ENCODE measurements around the gene NRG4.
A peak's percentile ranks its signal among the peaks of the same experiment; 100 is the strongest.
"Not testable (repeated sequence)": the region's sequence is repeated elsewhere in the genome, so short reads cannot be mapped to it uniquely, and the experiment has no call there.

NRG4 gene

GRCh38 chr15:75992897-75993296, 19.3 kb downstream of the NRG4 start:
- no peak for DNase-seq

DNA sequence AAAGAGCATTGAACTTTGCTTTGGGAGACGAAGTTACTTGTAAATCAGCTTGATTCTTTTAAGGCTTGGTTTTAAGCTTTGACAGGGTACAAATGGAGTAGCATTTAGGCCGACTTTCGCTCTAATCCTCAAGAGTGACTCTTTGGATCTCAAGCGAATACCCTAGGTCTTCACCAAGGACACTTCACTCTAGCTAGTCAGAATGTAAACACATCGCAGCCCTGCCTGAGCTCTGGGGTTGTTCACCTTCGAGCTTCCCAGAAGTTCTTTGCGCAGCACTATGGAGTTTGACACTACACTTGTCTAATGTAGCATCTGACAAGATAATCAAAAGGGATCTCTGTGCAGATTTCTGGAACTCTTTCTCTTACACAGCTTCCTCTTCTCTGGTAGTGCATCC, 22.3 kb downstream of the NRG4 start:
- no peak for DNase-seq

DNA sequence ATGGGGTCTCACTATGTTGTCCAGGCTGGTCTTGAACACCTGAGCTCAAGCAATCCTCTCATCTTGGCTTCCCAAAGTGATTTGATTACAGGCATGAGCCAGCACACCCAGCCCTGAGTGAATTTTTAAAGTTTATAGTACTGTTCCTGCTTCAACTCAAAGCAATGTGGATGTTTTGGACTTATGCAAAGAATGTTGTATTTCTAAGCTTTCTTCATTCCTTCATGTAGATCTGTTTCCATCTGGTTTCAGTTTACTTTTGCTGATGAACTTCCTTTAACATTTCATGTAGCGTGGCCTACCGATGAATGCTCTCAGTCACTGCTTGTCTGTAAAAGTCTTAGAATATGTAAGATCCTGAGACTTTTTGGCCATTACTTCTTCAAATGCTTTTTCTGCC, 23.2 kb downstream of the NRG4 start:
- peak; percentile 13 for DNase-seq

DNA sequence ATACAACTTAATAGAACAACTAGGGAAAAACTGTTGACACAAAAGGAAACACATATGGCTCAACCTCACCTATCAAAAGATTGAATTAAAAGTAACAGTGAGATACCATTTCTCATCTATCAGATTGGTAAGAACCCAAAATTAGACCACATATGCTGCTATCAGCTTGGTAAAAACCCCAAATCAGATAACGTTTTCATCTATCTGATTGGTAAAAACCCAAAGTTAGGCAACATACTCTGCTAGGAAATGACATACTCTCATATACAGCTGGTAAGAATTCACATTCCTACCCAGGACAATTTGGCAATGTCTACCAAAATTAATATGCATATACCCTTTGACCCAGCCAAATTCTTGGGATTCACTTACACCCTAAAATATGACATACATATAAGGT, 26.3 kb downstream of the NRG4 start:
- DNase-seq, result no peak

DNA sequence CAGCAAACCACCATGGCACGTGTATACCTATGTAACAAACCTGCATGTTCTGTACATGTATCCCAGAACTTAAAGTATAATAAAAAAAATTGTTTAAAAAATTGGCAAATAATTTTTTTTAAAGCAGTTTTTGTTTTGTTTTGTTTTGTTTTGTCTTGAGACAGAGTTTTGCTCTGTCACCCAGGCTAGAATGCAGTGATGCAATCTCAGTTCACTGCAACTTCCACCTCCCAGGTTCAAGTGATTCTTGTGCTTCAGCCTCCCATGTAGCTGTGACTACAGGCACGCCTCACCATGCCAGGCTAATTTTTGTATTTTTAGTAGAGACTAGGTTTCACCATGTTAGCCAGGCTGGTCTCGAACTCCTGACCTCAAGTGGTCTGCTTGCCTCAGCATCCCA, 27.5 kb downstream of the NRG4 start:
- not testable (repeated sequence) for DNase-seq

DNA sequence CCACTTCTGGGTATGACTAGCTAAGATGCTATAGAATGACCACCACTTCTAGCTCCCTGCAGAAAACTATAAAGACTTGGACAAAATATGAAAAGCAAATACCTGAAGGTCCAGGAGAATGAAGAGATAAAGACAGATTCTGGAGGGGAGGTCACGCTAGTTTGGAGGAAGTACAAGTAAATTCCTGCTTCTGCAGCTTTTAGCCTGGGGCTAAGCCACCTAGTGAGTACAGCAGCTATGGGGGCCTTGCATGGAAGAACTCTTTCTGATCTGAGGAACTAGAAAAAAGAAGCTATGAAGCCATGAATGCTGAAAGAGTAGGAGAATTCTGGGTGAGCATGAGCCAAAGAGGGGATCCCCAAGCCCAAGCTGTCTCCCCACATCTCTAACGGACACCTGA, 29.8 kb downstream of the NRG4 start:
- DNase-seq, result no peak

GRCh38 chr15:75981149-75981815, 30.9 kb downstream of the NRG4 start:
- DNase-seq, result no peak

- DNase-seq, result not testable (repeated sequence)
Measured at GRCh38 chr15:75976766-75977165, 35.5 kb downstream of the NRG4 start.

GRCh38 chr15:75966073-75966472, 46.2 kb downstream of the NRG4 start:
- no peak for DNase-seq

DNA sequence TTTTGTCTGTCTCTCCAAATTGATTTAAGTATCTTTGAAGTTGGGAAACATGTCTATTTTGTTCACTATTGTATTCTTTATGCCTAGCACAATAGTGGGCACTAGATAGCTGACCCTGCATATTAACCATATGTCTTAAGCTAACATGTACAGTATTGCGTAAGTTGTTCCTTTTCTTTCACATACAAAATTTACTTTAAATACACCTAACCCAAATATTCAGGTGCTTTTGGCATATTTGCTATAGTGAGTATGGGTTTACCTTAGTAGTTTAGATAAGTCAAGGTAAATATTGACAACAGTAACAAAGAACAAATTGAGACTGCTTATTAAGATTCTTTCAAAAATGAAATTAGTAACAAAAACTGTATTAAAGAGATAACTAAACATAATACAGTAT, 50.9 kb downstream of the NRG4 start:
- no peak for DNase-seq

- no peak for DNase-seq
Measured at GRCh38 chr15:75955720-75956119, 56.5 kb downstream of the NRG4 start.

DNA sequence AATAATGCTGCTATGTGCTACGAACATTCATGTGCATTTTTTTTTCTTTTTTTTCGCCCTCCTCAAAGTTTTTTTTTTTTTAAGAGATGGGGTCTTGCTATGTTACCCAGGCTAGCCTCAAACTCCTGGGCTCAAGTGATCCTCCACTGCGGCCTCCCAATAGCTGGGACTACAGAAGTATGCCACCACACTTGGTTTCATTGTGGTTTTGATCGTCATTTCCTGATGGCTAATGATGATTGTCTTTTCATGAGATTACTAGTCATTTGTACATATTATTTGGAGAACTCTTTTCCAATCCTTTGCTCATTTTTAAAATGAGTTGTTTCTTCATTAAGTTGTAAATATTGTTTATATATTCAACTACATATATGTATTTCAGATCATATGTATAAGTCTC, 59.7 kb downstream of the NRG4 start:
- peak; percentile 54 for DNase-seq

GRCh38 chr15:75948761-75949296, 63.4 kb downstream of the NRG4 start:
- DNase-seq, result no peak

GRCh38 chr15:75947092-75947491, 65.1 kb downstream of the NRG4 start:
- no peak for DNase-seq

GRCh38 chr15:75945953-75946352, 66.3 kb downstream of the NRG4 start:
- peak; percentile 95 for DNase-seq

GRCh38 chr15:75943713-75944215, 68.5 kb downstream of the NRG4 start:
- no peak for DNase-seq

DNA sequence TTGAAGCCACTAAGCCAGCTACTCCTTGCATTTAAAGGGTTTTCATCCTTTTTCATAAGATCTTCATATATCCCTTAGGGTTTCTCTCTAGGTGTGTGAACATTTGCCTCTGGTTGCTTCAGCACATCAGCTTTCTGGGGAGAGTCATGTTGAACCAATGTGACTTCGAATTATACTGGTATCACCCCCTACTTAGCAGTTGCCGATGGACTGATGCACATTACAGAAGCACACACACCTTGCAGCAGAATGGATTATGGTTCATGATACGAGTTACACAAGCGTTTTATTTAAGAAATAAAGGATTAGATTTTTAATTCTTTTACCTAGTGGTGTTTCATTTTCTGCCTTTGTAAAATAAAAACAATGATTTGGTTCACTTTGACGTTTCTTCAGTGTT, 69.0 kb downstream of the NRG4 start:
- DNase-seq, result no peak

- DNase-seq, result no peak
Measured at GRCh38 chr15:75942464-75942863, 69.8 kb downstream of the NRG4 start.

- no peak for DNase-seq
Measured at GRCh38 chr15:75930866-75931265, 81.4 kb downstream of the NRG4 start.

- DNase-seq, result peak; percentile 22
Measured at GRCh38 chr15:75929799-75930565, 82.2 kb downstream of the NRG4 start.

DNA sequence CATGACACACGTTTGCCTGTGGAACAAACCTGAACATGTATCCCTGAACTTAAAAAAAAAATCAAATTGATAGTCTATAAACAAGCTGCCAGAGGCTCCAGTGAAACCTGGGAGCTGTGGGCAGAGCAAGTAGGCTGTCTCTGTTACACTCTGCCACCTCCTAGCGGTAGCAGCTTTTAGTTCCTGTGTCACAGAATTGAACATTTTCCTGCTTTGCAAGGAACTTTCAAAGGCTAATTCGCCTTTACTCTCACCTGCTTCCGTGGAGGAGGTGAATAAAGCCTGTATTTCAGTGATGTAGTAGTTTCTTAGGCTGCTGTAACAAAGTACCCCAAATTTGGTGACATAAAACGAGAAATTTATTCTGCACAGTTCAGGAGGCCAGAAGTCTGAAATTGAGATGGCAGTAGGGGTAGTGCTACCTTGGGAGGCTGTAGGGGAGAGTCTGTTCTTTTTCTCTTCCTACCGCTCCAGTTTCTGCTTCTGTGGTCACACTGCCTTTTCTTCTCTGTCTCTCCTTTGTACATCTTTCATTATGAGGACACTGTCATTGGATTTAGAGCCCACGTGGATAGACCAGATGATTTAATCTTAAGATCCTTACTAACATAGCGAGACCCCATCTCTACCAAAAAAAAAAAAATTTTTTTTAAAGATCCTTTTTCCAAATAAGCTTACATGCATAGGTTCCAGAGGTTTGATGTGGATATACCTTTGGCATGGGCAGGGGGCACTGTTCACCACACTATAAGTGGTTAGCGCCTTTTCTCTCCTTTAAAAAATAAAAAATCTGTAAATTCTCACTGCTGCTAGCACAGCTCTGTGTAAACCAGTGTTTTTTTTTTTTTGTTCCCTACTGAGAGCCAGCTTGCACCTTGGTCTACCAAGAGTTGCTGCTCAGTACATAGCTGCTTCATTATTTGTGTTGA, 83.3 kb downstream of the NRG4 start:
- DNase-seq, result peak; percentile 21

GRCh38 chr15:75927601-75928000, 84.6 kb downstream of the NRG4 start:
- DNase-seq, result no peak

DNA sequence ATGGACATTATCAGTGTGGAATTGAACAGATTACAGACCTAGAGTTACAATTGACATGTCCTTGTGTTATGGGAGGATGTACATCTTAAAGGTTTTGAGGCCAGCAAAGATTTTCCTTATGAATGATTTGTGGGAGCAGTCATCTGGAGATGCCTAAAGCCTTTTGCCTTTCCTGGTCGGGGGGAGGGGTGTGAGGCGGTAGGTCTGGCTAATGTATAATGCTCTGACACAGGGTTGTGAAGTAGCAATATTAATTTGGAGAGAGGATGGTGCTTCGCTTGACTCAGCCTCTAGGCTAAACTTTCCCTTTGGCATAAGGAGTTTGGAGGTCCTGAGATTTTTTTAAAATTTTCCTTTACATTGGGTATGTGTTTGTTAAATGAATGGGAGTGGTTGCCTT, 85.3 kb downstream of the NRG4 start:
- DNase-seq, result no peak
